Measurements from ENCODE around the gene CD22. TPM values are rescaled to one million over a fixed set of nuclear protein-coding genes. Genes with fewer than 3 reads are reported as not detected.

The CD22 gene
- total and polyA plus RNA-seq, 10 of the 15 experiments (the other 5 are each of a cell fraction or from before 2014, with no cell fraction given), result 23.0 to 344 (median 181) TPM

DNA sequence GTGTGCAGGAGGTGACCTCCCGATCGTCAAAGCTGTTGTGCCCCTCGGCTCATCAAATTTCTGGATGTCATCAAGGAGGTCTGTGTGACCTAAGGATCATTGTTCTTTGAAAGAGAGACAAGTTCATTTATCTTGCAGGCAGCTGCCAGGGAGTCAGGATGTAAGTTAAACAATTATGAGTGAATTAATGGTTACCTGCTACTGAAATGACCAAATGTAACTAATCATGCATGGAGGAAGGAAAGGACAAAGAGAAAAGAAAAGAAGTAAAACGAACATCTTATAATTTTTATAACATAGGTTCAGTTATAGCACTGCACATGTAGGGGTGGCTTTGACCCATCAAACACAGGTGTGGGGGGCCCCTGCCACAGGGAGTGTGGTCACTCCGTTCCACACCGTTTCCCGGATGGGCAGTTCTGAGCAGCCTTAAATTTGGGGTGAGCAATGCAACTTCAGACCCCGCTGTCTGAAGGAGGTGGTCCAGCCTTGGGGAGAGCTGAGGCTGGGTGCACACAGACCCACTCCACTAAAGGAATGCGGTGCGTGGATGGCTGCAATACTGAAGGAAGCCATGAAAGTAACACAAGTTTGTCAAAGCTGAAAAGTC, 5.3 kb downstream of the CD22 start (continued):
- TF ChIP-seq, protein P1, sequence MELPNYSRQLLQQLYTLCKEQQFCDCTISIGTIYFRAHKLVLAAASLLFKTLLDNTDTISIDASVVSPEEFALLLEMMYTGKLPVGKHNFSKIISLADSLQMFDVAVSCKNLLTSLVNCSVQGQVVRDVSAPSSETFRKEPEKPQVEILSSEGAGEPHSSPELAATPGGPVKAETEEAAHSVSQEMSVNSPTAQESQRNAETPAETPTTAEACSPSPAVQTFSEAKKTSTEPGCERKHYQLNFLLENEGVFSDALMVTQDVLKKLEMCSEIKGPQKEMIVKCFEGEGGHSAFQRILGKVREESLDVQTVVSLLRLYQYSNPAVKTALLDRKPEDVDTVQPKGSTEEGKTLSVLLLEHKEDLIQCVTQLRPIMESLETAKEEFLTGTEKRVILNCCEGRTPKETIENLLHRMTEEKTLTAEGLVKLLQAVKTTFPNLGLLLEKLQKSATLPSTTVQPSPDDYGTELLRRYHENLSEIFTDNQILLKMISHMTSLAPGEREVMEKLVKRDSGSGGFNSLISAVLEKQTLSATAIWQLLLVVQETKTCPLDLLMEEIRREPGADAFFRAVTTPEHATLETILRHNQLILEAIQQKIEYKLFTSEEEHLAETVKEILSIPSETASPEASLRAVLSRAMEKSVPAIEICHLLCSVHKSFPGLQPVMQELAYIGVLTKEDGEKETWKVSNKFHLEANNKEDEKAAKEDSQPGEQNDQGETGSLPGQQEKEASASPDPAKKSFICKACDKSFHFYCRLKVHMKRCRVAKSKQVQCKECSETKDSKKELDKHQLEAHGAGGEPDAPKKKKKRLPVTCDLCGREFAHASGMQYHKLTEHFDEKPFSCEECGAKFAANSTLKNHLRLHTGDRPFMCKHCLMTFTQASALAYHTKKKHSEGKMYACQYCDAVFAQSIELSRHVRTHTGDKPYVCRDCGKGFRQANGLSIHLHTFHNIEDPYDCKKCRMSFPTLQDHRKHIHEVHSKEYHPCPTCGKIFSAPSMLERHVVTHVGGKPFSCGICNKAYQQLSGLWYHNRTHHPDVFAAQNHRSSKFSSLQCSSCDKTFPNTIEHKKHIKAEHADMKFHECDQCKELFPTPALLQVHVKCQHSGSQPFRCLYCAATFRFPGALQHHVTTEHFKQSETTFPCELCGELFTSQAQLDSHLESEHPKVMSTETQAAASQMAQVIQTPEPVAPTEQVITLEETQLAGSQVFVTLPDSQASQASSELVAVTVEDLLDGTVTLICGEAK (IDR thresholded peaks at IDR 0.05; ENCODE audit: borderline replicate concordance), result no peak
- TF ChIP-seq, protein P2, sequence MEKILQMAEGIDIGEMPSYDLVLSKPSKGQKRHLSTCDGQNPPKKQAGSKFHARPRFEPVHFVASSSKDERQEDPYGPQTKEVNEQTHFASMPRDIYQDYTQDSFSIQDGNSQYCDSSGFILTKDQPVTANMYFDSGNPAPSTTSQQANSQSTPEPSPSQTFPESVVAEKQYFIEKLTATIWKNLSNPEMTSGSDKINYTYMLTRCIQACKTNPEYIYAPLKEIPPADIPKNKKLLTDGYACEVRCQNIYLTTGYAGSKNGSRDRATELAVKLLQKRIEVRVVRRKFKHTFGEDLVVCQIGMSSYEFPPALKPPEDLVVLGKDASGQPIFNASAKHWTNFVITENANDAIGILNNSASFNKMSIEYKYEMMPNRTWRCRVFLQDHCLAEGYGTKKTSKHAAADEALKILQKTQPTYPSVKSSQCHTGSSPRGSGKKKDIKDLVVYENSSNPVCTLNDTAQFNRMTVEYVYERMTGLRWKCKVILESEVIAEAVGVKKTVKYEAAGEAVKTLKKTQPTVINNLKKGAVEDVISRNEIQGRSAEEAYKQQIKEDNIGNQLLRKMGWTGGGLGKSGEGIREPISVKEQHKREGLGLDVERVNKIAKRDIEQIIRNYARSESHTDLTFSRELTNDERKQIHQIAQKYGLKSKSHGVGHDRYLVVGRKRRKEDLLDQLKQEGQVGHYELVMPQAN (conservative IDR thresholded peaks at IDR 0.05), result 0 out of 2 replicates have a peak, but pooled peaks have one; percentile 9
- no peak for TF ChIP-seq NFYB (IDR thresholded peaks at IDR 0.05; ENCODE audit: insufficient read depth, low read depth, low read length)
- TF ChIP-seq YY1 (IDR thresholded peaks at IDR 0.05; ENCODE audit: low read depth, low read length), result no peak
- TF ChIP-seq EZH2 (IDR thresholded peaks at IDR 0.05; ENCODE audit: borderline replicate concordance, control insufficient read depth, low read depth, low read length), result no peak
- TF ChIP-seq MTA3 (IDR thresholded peaks at IDR 0.05; ENCODE audit: borderline replicate concordance, low read length), result no peak; the same call in 1 of the 2 replicates
- TF ChIP-seq IKZF1 (conservative IDR thresholded peaks at IDR 0.05), result no peak
- TF ChIP-seq CHD1 (IDR thresholded peaks at IDR 0.05; ENCODE audit: low read depth, low read length), result no peak
- TF ChIP-seq, protein P3, sequence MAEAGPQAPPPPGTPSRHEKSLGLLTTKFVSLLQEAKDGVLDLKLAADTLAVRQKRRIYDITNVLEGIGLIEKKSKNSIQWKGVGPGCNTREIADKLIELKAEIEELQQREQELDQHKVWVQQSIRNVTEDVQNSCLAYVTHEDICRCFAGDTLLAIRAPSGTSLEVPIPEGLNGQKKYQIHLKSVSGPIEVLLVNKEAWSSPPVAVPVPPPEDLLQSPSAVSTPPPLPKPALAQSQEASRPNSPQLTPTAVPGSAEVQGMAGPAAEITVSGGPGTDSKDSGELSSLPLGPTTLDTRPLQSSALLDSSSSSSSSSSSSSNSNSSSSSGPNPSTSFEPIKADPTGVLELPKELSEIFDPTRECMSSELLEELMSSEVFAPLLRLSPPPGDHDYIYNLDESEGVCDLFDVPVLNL (IDR thresholded peaks at IDR 0.05; ENCODE audit: low read depth, low read length), result no peak
- peak; percentile 44; the same call in 1 of the 2 replicates for TF ChIP-seq SMAD5 (IDR thresholded peaks at IDR 0.05; ENCODE audit: low read depth)
- TF ChIP-seq CBX5 (IDR thresholded peaks at IDR 0.05; ENCODE audit: low read depth), result no peak
- no peak for TF ChIP-seq ZNF207 (IDR thresholded peaks at IDR 0.05; ENCODE audit: borderline replicate concordance)
- TF ChIP-seq, protein P4, sequence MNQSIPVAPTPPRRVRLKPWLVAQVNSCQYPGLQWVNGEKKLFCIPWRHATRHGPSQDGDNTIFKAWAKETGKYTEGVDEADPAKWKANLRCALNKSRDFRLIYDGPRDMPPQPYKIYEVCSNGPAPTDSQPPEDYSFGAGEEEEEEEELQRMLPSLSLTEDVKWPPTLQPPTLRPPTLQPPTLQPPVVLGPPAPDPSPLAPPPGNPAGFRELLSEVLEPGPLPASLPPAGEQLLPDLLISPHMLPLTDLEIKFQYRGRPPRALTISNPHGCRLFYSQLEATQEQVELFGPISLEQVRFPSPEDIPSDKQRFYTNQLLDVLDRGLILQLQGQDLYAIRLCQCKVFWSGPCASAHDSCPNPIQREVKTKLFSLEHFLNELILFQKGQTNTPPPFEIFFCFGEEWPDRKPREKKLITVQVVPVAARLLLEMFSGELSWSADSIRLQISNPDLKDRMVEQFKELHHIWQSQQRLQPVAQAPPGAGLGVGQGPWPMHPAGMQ (IDR thresholded peaks at IDR 0.05; ENCODE audit: borderline replicate concordance), result no peak
- TF ChIP-seq LARP7 (IDR thresholded peaks at IDR 0.05), result peak; percentile 76
- TF ChIP-seq HDAC6 (IDR thresholded peaks at IDR 0.05; ENCODE audit: unreplicated experiment), result no peak
- no peak for TF ChIP-seq SP1 (IDR thresholded peaks at IDR 0.05; ENCODE audit: low read depth, low read length)
- TF ChIP-seq, protein P5, sequence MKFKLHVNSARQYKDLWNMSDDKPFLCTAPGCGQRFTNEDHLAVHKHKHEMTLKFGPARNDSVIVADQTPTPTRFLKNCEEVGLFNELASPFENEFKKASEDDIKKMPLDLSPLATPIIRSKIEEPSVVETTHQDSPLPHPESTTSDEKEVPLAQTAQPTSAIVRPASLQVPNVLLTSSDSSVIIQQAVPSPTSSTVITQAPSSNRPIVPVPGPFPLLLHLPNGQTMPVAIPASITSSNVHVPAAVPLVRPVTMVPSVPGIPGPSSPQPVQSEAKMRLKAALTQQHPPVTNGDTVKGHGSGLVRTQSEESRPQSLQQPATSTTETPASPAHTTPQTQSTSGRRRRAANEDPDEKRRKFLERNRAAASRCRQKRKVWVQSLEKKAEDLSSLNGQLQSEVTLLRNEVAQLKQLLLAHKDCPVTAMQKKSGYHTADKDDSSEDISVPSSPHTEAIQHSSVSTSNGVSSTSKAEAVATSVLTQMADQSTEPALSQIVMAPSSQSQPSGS (IDR thresholded peaks at IDR 0.05; ENCODE audit: low read length), result no peak; the same call in 1 of the 2 replicates
